SU-DHL-6 (cell line): Measurements from ENCODE around the gene CCR7.

ENCODE experiments used
- EZH2phosphoT487 ChIP-seq: fragments of 200-600 bp; sonication (generic), shearing (Covaris generic); conservative IDR thresholded peaks from 2 replicates; pipeline ENCODE4 v1.6.1; 2018; ENCODE audit warnings: mild to moderate bottlenecking, antibody characterized with exemption, low read length, moderate library complexity, mixed read lengths
- TF ChIP-seq, protein P1 (sequence below): fragments of 200-600 bp; sonication (generic); IDR thresholded peaks from one replicate; pipeline ENCODE4 v1.5.1; 2017; ENCODE audit warnings: antibody characterized with exemption, mild to moderate bottlenecking, low read length, moderate library complexity; ENCODE audit not compliant: insufficient read depth, poor library complexity, severe bottlenecking

DNA sequence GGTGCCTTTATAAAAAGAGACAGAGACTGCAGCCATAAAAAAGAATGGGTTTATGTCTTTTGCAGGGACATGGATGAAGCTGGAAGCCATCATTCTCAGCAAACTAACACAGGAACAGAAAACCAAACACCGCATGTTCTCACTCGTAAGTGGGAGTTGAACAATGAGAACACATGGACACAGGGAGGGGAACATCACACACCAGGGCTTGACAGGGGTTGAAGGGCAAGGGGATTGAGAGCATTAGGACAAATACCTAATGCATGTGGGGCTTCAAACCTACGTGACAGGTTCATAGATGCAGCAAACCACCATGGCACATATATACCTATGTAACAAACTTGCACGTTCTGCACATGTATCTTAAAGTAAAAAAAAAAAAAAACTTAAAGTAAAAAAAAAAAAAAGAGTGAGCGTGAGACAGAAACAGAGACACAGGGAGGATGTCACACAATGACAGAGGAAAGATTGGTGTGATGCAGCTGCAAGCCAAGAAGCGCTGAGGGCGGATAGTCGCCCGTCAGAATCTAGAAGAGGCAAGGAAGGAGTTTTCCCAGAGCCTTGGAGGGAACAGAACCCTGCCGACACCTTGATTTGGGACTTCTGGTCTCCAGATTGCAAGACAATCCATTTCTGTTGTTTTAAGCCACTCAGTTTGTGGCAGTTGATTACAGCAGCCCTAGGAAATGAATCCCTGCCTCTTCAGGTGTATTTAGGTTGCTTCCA lies 36.4 kb downstream of the CCR7 start:
- TF ChIP-seq, protein P1, sequence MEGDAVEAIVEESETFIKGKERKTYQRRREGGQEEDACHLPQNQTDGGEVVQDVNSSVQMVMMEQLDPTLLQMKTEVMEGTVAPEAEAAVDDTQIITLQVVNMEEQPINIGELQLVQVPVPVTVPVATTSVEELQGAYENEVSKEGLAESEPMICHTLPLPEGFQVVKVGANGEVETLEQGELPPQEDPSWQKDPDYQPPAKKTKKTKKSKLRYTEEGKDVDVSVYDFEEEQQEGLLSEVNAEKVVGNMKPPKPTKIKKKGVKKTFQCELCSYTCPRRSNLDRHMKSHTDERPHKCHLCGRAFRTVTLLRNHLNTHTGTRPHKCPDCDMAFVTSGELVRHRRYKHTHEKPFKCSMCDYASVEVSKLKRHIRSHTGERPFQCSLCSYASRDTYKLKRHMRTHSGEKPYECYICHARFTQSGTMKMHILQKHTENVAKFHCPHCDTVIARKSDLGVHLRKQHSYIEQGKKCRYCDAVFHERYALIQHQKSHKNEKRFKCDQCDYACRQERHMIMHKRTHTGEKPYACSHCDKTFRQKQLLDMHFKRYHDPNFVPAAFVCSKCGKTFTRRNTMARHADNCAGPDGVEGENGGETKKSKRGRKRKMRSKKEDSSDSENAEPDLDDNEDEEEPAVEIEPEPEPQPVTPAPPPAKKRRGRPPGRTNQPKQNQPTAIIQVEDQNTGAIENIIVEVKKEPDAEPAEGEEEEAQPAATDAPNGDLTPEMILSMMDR, result no peak
- TF ChIP-seq EZH2phosphoT487, result no peak
